ENCODE results near the gene MOB3B. TPM values are rescaled to one million over a fixed set of nuclear protein-coding genes. Genes with fewer than 3 reads are reported as not detected.

MOB3B gene
- total RNA-seq, 3 donors from 2014 or later (not counting 1 experiment from before 2014, with no cell fraction given) = 0.23 to 0.30 (median 0.28) TPM

DNA sequence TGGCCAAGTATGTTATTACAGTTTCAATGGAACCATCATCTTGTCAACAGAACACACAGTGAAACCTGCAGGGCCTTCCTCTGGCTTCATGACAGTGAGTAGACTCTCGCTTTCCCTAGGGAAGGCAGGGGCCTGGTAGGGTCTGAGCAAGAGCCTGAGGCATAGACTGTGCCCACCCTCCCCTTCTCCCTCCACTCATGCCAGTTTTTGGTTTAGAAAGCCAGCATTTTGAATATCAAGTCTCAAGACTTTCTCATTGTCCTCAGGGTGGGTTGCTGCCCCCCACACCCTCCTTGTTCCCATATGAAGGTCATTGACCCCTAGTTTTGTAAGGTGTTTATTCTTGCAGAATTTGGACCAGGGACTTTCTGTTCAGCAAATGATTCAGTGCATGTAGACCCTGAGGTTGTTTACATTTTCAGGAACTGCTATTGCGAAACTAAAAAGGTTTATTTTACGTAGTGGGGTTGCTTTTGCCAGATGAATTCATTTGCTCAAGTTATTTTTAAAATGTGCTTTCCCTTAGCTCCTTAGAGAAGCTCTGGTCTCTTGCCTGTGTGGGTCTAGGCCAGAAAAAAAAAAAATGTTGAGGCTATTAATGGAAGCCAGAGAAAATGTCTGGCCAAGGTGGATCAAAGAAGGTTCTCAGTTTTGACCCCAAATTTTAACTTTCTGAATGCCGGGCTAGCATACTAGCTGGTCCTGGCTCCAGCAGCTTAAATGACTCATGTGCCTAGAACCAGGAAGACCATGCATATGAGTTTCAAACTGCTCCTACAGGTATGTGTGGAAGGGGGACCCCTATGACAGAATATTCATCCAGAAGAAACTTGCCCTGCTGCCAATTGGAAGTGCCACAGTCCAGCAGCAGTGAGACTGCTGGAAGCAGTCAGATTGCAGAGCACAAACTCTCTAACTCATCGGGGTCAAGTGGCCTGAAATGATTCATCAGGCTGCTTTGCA is 10.1 kb upstream of the MOB3B start:
- WGBS (ENCODE audit: insufficient coverage) = 93% methylated on average over 5 of the region's 5 CpGs
- intact Hi-C loops (cut with micrococcal nuclease) = loop anchor here (10.0 kb wide), 1 partner anchor 505 kb away; no protein-coding TSS in a partner anchor
- no peak for TF ChIP-seq CTCF (IDR thresholded peaks at IDR 0.05)
- H3K36me3 Mint-ChIP-seq = no peaks in the 10 kb centered on the region
- no peak for ATAC-seq
- no peaks in the 10 kb centered on the region for H3K27me3 Mint-ChIP-seq (ENCODE audit: low read depth in 2 of 2)
- no peak overlapping the region for H3K4me3 Mint-ChIP-seq
- no peaks in the 10 kb centered on the region for H3K9me3 Mint-ChIP-seq
- no peak overlapping the region for H3K27ac Mint-ChIP-seq
- no peaks in the 10 kb centered on the region for H3K36me3 ChIP-seq (ENCODE audit: control insufficient read depth, insufficient read depth, low read length)
- no peak for DNase-seq
- no peak overlapping the region for H3K27ac ChIP-seq (ENCODE audit: low read length)
- no peaks in the 10 kb centered on the region for H3K27me3 ChIP-seq (ENCODE audit: control insufficient read depth, insufficient read depth, low read length)
- no peaks in the 10 kb centered on the region for H3K9me3 ChIP-seq (ENCODE audit: control insufficient read depth, insufficient read depth, low read length)
- no peaks in the 10 kb centered on the region for H3K4me1 Mint-ChIP-seq
- H3K4me1 ChIP-seq (ENCODE audit: control insufficient read depth, insufficient read depth, low read length) = no peaks in the 10 kb centered on the region
- no peak overlapping the region for H3K4me3 ChIP-seq (ENCODE audit: low read length)

GRCh38 chr9:27538647-27539046 is 9.0 kb upstream of the MOB3B start:
- no peak overlapping the region for H3K27ac Mint-ChIP-seq
- intact Hi-C loops (cut with micrococcal nuclease) = loop anchor here (10.0 kb wide), 1 partner anchor 504 kb away; no protein-coding TSS in a partner anchor
- ATAC-seq (no peak), DNase-seq (no peak)
- 85% methylated on average over 3 of the region's 3 CpGs for whole genome bisulfite sequencing (ENCODE audit: insufficient coverage)
- H3K36me3 Mint-ChIP-seq = no peaks in the 10 kb centered on the region
- H3K27me3 Mint-ChIP-seq (ENCODE audit: low read depth in 2 of 2) = no peaks in the 10 kb centered on the region
- Histone ChIP-seq H3K27me3 (ENCODE audit: control insufficient read depth, insufficient read depth, low read length) (no peaks in the 10 kb centered on the region), H3K9me3 (ENCODE audit: control insufficient read depth, insufficient read depth, low read length) (no peaks in the 10 kb centered on the region), H3K4me3 (ENCODE audit: low read length) (no peak overlapping the region), H3K4me1 (ENCODE audit: control insufficient read depth, insufficient read depth, low read length) (no peaks in the 10 kb centered on the region), H3K36me3 (ENCODE audit: control insufficient read depth, insufficient read depth, low read length) (no peaks in the 10 kb centered on the region), H3K27ac (ENCODE audit: low read length) (no peak overlapping the region)
- no peak overlapping the region for H3K4me3 Mint-ChIP-seq
- H3K4me1 Mint-ChIP-seq = no peaks in the 10 kb centered on the region
- H3K9me3 Mint-ChIP-seq = no peaks in the 10 kb centered on the region
- TF ChIP-seq CTCF (IDR thresholded peaks at IDR 0.05) = no peak

DNA sequence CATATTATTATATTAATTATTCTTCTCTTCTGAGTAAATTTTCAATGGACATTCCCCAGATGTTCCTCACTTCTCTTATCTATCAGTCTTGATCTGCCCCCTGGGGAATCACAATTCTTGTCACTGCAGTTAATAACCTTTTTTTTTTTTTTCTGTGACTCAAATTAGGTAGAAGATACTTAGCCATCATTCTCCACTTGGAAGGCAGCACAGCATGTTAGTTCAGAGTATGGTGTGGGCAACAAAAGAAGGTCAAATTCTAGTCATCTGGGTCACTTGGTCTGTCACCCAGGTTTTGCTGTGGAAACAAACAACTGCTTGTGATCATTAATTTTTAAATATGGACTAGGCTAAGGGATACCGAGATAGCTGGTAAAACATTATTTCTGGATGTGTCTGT is 8.1 kb upstream of the MOB3B start:
- no peak for ATAC-seq
- Histone ChIP-seq H3K4me1 (ENCODE audit: control insufficient read depth, insufficient read depth, low read length) (no peaks in the 10 kb centered on the region), H3K27ac (ENCODE audit: low read length) (no peak overlapping the region), H3K27me3 (ENCODE audit: control insufficient read depth, insufficient read depth, low read length) (no peaks in the 10 kb centered on the region), H3K9me3 (ENCODE audit: control insufficient read depth, insufficient read depth, low read length) (no peaks in the 10 kb centered on the region), H3K4me3 (ENCODE audit: low read length) (no peak overlapping the region), H3K36me3 (ENCODE audit: control insufficient read depth, insufficient read depth, low read length) (no peaks in the 10 kb centered on the region)
- Mint-ChIP-seq H3K27ac (no peak overlapping the region), H3K27me3 (ENCODE audit: low read depth in 2 of 2) (no peaks in the 10 kb centered on the region), H3K4me3 (no peak overlapping the region), H3K9me3 (no peaks in the 10 kb centered on the region), H3K4me1 (no peaks in the 10 kb centered on the region), H3K36me3 (no peaks in the 10 kb centered on the region)
- no peak for TF ChIP-seq CTCF (IDR thresholded peaks at IDR 0.05)
- 100% methylated on average over 1 of the region's 1 CpG for WGBS (ENCODE audit: insufficient coverage)
- intact Hi-C loops (cut with micrococcal nuclease) = loop anchor here (10.0 kb wide), 1 partner anchor 503 kb away; no protein-coding TSS in a partner anchor
- DNase-seq = no peak

Measured in natural killer cell (primary cell).